ENCODE results near the gene BANP.
"Not testable (repeated sequence)": the region's sequence is repeated elsewhere in the genome, so short reads cannot be mapped to it uniquely, and the experiment has no call there.

The BANP gene

DNA sequence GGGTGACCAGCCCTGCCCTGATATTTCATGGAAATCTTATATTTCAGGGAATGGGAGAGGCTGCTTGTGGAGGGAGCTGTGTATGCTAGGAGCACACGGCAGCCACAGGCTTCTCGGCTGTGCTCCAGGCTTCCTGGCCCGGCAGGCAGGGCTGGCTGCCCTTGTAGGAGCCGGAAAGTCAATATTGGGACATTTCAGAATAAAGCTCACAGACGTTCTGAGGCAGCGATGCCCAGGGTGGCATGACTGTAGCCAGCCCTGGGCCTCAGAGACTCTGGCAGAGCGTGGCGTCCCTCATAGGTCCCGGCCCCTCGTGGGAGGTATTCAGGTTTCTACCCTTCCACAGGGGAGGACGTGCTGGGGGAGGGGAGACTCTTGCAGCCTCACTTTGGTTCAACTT lies 65.7 kb downstream of the BANP start:
- no peak for DNase-seq

DNA sequence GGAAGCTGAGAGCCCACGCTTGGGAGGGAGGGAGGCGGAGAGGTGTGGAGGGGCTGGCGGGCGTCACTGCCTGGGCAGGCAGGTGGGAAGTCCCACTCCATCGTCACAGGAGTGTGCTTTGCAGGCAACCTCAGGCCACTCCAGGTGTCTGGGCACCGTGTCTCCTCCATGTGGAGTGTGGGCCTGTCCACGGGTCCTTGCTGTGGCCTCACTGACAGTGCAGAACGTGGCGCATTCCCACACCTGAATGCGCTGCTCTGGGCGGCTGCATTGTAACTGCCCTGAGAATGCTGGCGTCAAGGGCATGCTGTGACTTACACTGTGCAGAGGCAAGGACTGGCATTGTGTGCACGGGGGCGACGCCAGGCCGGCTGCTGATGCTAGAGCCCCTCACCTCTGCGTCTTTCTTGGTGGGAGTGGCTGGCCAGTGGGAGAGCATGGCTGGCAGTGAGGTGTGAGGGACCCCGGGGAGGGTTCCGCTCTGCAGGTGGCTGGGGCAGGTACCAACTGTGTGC lies 66.4 kb downstream of the BANP start:
- no peak for DNase-seq

DNA sequence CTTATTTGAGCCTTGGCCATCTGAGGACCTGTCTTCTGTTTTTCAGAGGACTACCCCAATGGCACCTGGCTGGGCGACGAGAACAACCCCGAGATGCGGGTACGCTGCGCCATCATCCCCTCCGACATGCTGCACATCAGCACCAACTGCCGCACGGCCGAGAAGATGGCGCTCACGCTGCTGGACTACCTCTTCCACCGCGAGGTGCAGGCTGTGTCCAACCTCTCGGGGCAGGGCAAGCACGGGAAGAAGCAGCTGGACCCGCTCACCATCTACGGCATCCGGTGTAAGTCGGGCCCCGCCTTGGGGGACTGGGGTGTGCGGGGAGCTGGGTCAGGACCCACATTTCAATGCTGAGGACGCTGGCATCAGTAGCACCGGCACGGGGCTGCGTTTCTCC lies 67.1 kb downstream of the BANP start:
- DNase-seq = not testable (repeated sequence)

DNA sequence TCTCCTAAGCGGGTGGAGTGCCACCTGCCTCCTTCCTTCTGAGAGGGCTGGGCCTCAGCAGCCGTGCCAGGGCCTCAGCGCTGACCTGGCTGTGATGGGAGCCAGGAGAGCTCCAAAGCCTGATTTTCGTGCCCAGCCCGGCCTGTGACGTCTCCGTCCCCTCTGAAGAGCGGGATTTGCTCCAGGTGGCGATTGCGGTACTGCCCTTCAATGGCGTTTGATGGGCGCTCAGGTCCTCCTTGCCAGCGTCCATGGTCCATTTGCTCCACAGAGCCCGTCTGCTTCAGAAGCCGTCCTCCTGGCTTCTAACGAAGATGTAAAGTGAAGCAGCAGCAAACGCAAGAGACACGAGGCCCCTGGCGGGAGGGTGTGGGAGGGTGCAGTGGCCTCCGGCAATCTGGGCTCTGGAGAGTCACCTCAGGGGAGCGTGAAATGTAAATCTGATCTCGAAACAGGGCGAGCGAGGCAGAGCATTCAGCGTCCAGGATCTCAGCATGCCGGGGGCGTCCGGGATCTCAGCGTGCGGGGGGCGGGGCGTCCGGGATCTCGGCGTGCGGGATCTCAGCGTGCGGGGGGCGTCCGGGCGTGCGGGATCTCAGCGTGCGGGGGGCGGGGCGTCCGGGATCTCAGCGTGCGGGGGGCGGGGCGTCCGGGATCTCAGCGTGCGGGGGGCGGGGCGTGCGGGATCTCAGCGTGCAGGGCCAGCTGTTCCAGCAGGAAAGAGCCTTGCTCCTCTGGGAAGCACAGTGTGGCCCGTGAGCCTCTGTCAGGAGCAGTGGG lies 68.0 kb downstream of the BANP start:
- DNase-seq = not testable (repeated sequence)

DNA sequence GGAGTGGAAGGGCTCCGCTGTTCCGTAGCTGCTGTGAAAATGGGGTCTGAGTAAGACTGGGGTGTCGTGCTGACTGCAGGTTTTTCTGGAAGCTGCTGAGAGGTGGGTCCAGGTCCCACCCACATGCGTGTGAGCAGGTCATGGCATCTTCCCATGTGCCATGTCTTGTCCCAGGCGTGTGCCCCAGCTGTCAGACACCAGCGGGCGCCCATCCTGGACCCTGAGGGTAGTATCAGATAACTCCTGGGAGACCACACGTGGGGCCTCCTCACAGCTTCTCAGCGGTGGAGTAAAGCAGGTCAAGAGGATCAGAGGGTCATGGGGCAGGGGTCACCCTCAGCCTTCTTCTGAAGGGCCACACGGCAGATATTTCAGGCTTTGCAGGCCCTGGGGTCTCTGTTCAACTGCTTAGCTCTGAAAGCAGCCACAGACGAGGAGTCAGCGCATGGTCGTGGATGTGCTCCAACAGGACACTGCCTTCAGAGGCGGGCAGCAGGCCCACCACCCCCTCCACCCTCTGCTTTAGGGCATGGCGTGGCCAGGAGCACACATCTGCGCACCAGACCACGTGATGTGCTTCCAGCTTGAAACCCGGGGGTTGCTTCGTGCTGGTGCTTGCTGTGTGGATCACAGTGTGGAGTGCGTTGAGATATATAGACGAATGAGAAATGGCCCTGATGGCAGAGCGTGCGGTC lies 68.7 kb downstream of the BANP start:
- DNase-seq = no peak

- DNase-seq = no peak
Measured at GRCh38 chr16:88020516-88020885, 69.3 kb downstream of the BANP start.

DNA sequence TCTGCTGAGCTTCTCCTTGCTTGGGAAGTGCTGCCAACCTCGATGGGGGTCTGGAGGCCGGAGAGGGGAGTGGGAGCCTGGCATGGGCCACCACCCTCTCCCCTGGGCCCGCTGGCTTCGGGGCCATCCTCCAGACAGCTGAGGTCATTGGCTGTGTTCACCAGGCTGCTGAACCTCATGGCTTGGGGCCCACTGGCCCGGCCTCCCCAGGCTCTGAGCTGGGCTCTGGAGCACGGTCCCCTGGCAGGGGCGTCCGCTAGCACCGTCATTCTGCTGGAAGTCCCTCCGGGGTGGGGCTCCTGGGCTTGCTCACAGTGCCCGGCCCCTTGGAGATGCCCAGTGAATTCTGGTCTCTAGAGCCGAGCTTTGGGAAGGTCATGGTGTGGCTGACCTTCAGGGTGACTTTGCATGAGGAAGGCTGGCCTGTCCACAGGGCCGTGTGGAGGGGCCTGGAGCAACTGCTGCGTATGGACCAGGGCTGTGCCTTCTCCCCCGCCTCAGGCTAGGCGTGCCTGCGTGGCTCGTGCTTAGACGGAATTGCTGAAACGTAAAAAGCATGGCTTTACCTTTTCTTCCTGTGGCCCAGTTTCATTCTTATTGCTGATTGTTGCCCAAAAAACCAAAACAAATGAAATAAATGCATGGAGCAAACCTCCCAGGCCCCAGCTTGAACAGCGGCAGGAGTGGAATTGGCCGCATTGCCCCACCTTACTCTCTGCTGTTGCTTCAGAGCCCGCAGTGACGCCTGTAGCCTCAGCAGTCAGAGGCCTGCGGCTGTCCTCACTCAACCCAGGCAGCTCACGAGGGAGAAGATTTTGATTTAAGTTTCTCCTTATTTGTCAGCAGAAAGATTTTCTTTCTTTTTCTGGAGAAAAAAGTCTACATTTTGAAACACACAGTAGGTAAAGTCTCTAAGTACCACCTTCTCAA lies 70.1 kb downstream of the BANP start:
- not testable (repeated sequence) for DNase-seq

GRCh38 chr16:88022076-88023042 lies 71.1 kb downstream of the BANP start:
- DNase-seq = no peak

DNA sequence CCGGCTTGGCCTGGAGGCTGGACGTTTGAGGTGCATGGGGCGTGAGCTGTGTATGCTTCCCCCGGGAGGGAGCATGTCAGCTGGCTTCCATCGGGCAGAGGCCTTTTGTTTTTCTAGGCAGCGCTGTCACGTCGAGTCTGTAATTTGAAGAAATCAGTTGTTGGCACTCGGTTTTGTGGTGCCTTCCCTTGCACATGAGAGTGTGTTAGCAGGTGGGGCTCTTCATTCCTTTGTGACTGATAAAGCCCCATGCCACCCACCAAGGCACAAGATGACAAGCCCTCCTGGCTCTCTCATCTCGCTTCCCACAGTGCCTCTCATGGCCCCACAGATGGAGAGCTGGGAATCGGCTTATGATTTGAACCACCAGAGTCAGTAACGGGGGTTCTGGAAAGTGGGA lies 72.1 kb downstream of the BANP start:
- DNase-seq = no peak

DNA sequence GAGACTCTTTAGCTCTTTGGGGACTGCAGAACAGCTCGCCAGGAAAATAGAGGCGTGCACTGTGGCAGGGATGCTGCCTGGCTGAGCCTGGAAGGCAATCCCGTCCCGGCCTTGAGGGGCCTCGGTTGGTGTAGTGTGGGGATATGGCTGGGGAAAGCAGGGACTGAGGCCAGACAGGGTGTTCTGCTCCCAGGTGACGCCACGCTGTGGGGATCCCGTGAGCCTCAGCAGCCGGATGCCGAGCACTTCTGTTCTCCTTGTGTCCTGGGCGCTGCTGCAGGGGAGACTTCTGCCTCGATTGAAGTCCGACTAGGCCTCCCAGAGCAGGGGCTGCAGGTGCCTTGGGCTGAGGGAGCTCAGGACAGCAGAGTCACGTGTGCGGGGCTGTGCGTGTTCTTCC lies 72.6 kb downstream of the BANP start:
- DNase-seq = no peak

GRCh38 chr16:88024491-88025085 lies 73.4 kb downstream of the BANP start:
- DNase-seq = not testable (repeated sequence)

DNA sequence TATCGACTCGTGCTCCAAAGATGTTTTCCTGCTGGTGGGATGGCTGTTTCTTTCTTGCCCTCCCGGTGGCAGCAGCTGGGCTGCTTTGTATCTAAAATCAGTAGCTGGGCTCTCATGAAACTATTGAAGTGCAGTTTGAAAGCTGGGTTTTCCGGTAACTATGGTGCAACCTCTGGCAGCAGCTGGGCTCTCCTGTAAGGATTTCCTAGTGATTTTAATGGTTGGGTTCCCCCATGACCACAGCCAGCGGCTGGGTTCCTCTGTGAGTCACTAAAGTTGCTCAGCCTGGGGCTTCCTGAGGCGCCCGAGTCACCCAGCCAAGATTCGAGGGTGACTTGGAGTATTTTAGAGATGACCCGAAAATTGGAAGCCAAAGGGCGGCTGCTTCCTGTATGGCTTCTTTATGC lies 73.9 kb downstream of the BANP start:
- DNase-seq = not testable (repeated sequence)

DNA sequence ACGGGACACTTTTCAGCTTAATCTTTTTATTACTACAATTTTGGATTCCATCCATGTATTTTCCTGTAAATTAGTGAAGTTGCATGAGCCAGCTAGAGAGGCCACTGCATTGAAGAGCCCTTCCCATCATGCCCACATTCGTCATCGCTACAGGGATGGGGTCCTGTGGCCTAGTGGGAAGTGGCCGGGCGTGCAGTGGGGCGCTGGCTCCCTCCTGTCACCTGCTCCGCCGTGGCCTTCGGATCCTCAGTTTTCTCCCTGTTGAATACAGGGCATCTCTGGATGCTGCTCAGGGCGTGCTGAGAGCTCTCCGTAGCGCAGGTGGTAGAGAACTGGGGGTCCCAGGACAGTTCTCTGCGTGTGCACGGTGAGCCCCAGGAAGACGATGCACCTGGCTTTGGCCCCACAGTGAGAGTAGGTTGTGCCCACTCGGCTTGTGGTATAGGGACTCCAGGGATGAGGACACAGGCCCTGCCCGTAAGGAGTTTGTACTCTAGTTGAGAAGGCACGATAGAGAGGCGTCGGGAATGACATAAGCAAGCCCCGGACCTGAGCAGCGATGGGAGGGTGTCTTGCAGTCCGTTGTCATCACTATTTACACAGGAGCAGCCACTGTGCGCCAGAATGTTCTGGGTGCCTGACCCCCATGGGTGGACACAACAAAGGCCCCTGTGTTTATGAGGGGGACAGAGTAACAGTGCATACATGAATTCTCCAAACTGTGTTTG lies 74.8 kb downstream of the BANP start:
- DNase-seq = not testable (repeated sequence)

DNA sequence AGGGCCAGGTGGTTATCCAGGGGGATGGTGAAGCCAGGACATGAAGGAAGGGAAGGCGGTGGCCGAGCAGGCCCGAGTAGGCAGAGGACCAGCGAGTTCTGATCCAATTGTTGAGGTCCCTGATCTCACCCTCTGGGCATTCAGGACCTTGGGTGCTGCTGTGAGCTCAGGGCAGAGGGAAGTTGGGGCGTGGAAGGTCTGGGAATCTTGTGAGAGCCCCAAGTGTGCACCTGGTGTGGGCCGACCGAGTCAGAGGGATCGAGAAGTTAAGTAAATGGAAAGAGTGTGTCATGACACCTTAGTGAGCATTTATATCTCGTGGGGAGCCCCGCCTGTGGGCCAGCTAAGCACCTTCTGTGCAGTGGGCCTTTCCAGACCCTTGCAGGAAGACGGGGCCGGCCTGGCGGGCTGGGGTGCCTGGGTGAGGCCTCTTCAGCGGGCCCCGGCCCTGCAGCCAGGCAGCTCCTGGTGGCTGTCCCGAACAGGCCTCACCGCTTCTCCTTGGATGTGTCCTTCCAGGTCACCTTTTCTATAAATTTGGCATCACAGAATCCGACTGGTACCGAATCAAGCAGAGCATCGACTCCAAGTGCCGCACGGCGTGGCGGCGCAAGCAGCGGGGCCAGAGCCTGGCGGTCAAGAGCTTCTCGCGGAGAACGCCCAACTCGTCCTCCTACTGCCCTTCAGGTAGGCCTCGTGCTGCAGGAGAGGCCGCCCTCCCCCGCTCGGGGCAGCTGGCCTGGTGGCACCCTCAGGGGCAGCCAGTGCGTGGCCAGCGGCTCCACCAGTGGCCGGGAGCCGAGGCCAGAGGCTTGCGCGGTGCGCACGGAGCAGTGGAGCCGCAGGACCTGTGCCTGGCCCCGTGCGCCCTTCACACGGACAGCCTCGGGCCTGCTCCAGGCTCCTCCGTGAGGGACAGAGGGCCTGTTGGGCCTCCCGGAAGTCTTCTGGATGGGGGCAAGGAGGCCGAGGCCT lies 76.0 kb downstream of the BANP start:
- DNase-seq = no peak

DNA sequence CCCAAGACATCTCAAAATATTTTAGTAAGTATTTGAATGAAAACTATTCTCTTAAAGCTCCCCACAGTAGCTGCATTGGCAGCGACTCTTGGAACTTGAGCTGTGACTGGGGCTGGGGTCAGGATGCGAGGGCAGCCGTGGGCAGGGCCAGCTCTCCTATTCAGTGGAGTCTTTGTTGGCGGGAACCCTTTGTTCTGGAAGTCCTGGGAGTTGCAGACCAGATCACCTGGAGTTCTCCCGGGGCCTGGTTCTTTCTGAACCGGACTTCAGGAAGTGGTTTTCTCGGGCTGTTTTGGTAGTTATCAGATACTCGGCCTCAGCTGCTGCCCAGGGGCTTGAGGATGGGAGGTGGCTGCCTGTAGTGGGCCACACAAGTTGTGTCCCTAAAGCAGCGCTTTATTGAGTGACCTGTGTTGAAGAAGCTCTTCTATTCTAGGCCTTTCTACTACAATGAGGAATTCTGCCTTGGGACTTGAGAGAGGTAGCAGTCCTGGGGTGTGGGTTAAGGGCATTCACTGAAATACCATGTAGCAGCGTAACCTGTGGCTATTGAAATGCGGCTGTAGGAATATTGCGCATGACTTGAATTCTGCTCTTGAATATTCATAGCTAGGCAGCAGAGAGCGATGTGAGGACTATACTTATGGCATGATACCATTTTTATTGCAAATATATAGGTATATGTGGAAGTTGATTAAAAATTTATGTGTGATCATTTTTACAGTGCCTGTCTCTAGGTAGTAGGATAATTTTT lies 77.1 kb downstream of the BANP start:
- not testable (repeated sequence) for DNase-seq

DNA sequence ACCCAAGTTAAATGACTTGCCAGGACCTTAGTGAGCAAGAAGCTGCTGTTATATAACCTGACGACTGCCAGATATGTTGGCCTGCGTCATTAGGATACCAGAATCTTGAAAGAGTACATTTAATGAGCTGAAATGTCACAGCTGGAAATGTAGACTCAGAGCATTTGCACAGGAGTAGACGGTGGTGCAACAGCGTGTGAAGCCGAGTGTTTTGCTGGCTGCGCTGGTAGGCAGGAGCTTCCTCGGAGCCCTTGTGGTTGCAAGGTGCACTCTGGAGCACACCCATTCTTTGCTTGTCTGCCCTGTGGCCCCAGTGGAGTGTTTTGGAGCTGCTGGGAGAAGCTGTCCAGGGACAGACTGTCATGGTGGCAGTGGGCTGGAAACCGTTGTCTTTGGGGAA lies 79.3 kb downstream of the BANP start:
- no peak for DNase-seq

DNA sequence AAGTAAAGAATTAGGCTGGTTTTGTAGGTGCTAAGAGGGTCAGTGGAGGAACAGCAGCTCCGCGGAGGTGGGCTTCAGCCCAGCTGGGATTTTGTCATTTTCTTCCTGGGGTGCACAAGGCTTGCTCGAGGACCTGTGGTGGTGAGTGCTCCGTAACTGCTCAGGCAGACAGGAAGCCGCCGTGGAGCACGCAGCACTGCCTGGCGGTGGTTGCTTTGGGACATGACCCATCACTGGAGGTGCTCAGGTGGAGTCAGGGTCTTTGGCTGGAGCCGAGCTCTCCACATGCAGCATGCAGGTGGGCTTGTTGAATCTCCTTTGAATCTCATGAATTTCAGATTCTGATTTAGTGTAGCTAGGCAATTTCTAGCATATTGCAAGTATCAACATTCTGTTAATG lies 79.7 kb downstream of the BANP start:
- DNase-seq = not testable (repeated sequence)

GRCh38 chr16:88033003-88033740 lies 81.9 kb downstream of the BANP start:
- DNase-seq = not testable (repeated sequence)
